Osteoblast (primary cell): ENCODE measurements around the gene LMAN2L. TPM values are rescaled to one million over a fixed set of nuclear protein-coding genes. Genes with fewer than 3 reads are reported as not detected.
"Not testable (repeated sequence)": the region's sequence is repeated elsewhere in the genome, so short reads cannot be mapped to it uniquely, and the experiment has no call there.

Experiments
- DNase-seq: peaks from one replicate; pipeline ENCODE4 v3.0.0; 2011; ENCODE audit warnings: low spot score, mixed read lengths; ENCODE audit not compliant: insufficient read length; ENCODE audit errors: missing footprints
- H2AFZ ChIP-seq: 2 replicates; pipeline ENCODE4 v1.6.0; 2011; ENCODE audit warnings: mild to moderate bottlenecking, low read length
- H3K27ac ChIP-seq: 2 replicates; pipeline ENCODE4 v1.5.1; 2011; ENCODE audit warnings: mild to moderate bottlenecking, low read depth, low read length, moderate library complexity
- H3K27me3 ChIP-seq: 2 replicates; pipeline ENCODE4 v1.6.0; 2012; ENCODE audit warnings: mild to moderate bottlenecking, control low read depth, inconsistent platforms, low read length, moderate library complexity; ENCODE audit not compliant: insufficient read depth
- H3K36me3 ChIP-seq: 2 replicates; pipeline ENCODE4 v1.5.1; 2011; ENCODE audit warnings: mild to moderate bottlenecking, low read length, control low read depth, moderate library complexity; ENCODE audit not compliant: insufficient read depth
- H3K4me1 ChIP-seq: 2 replicates; pipeline ENCODE4 v1.5.1; 2011; ENCODE audit warnings: mild to moderate bottlenecking, low read length, control low read depth, moderate library complexity; ENCODE audit not compliant: insufficient read depth
- H3K4me2 ChIP-seq: 2 replicates; pipeline ENCODE4 v1.6.0; 2011; ENCODE audit warnings: mild to moderate bottlenecking, low read length; ENCODE audit not compliant: insufficient read depth
- H3K4me3 ChIP-seq: fragments of 200-600 bp; sonication (generic); 3 replicates; pipeline ENCODE4 v1.5.1; 2012; ENCODE audit warnings: mild to moderate bottlenecking, low read length, inconsistent platforms; ENCODE audit not compliant: insufficient read depth
- H3K79me2 ChIP-seq: 2 replicates; pipeline ENCODE4 v1.6.0; 2012; ENCODE audit warnings: mild to moderate bottlenecking, low read length, control low read depth, inconsistent platforms; ENCODE audit not compliant: insufficient read depth
- H3K9me3 ChIP-seq: 2 replicates; pipeline ENCODE4 v1.5.1; 2011; ENCODE audit warnings: low read depth, low read length, control low read depth
- H4K20me1 ChIP-seq: 2 replicates; pipeline ENCODE4 v1.6.0; 2012; ENCODE audit warnings: mild to moderate bottlenecking, low read length, control low read depth; ENCODE audit not compliant: insufficient read depth
- total RNA-seq: library from RNA; depleted of rRNA; stranded (reverse); fragments of >200 nt; gene quantifications from 2 replicates; pipeline ENCODE4 v1.2.3, GENCODE V29; 2012
- TF ChIP-seq, protein P1 (sequence below): IDR thresholded peaks from 2 replicates; pipeline ENCODE4 v1.5.1; 2011; ENCODE audit warnings: mild to moderate bottlenecking, low read depth, low read length, moderate library complexity; ENCODE audit errors: extremely low read depth

Gene LMAN2L
- total RNA-seq, 1 donor = 26.4 TPM

DNA sequence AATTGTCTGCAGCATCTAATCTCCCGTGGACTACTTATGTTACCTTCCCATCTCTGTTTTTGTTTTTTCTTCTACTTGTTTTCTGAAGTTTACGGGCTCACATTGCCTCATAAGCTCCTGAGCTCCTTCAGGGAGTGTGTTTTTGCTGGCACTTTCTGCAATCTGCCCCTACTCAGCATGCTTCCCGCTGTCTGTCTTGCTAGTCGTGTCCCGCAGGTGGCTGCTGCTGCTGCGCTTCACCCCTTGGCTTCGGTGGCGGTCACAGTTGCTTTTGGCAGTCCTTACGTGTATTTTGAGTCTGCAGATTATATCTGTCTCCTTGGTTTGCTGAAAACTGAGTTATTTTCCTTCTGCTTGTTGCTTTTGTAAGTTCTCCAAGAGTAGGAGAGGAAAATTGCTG is 60.0 kb downstream of the LMAN2L start:
- H3K36me3 ChIP-seq = no peaks in the 10 kb centered on the region
- H3K27me3 ChIP-seq = peaks cover 6% of the 10 kb centered on the region
- no peaks in the 10 kb centered on the region for H3K79me2 ChIP-seq
- no peaks in the 10 kb centered on the region for H4K20me1 ChIP-seq
- H3K9me3 ChIP-seq = no peaks in the 10 kb centered on the region
- DNase-seq = peak; percentile 81
- TF ChIP-seq, protein P1, sequence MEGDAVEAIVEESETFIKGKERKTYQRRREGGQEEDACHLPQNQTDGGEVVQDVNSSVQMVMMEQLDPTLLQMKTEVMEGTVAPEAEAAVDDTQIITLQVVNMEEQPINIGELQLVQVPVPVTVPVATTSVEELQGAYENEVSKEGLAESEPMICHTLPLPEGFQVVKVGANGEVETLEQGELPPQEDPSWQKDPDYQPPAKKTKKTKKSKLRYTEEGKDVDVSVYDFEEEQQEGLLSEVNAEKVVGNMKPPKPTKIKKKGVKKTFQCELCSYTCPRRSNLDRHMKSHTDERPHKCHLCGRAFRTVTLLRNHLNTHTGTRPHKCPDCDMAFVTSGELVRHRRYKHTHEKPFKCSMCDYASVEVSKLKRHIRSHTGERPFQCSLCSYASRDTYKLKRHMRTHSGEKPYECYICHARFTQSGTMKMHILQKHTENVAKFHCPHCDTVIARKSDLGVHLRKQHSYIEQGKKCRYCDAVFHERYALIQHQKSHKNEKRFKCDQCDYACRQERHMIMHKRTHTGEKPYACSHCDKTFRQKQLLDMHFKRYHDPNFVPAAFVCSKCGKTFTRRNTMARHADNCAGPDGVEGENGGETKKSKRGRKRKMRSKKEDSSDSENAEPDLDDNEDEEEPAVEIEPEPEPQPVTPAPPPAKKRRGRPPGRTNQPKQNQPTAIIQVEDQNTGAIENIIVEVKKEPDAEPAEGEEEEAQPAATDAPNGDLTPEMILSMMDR = no peak
- H3K27ac ChIP-seq = no peak overlapping the region
- peak overlapping the region; percentile 56 for H3K4me2 ChIP-seq
- peaks cover 2% of the 10 kb centered on the region for H3K4me1 ChIP-seq
- peak overlapping the region; percentile 14 for H3K4me3 ChIP-seq
- peak overlapping the region; percentile 80 for H2AFZ ChIP-seq

DNA sequence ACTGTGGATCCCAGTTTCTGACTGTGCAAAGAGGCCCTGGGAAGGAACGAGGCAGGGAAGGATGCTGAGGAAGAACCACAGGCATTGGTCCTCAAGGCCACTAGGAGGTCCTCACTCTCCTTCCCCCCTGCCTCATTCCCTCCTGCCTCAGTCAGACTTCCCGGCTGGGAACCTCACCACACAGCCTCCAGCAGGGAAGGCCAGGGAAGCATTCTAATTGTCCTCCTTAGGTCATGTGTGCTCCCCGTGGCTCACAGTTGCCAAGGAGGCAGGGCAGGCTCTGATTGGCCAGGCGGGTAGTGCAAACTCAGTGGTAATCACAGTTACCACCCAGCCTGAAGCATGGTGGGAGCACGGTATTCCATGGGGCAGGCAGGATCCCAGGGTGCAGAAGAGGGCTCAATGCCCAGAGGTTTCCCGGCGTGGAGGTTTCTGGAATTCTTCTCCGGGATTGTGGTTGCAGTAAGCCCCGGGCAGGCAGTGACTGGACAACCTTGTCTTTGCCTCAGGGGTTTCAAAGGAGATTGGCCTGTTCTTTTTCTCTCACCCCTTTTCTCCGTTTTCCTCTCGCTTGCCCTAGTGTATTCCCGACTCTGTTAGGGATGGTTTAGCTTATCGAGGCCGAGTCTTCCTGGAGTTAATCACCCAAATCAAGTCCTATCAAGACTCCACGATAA is 70.2 kb downstream of the LMAN2L start:
- H2AFZ ChIP-seq = no peak overlapping the region
- TF ChIP-seq, protein P1 = no peak

DNA sequence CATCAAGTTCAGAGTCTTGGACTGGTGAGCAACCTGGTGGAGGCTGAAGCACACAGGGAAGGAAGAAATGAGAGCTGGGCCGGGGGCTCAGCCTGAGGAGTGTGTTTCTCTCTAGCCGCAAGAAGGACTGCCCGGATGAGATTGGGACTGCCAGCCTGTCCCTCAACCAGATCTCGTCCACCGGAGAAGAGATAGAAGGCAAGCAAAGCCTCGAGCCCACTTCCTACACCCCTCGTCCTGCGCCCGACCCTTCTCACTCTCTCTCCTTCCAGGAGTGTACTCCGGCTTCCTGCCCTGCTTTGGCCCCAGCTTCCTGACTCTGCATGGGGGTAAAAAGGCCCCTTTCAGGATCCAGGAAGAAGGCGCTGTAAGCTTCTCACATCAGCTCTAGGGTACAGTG is 71.1 kb downstream of the LMAN2L start:
- Histone ChIP-seq H3K4me3 (no peak overlapping the region), H3K4me2 (no peak overlapping the region), H3K27me3 (no peaks in the 10 kb centered on the region), H4K20me1 (no peaks in the 10 kb centered on the region), H3K36me3 (no peaks in the 10 kb centered on the region), H3K79me2 (no peaks in the 10 kb centered on the region), H2AFZ (no peak overlapping the region), H3K9me3 (no peaks in the 10 kb centered on the region), H3K27ac (no peak overlapping the region), H3K4me1 (peaks cover 16% of the 10 kb centered on the region)
- TF ChIP-seq, protein P1 = no peak
- no peak for DNase-seq

More for the DNA sequence above, 70.2 kb downstream of the LMAN2L start:
- Histone ChIP-seq H3K79me2 (no peaks in the 10 kb centered on the region), H3K27ac (no peak overlapping the region), H3K4me2 (no peak overlapping the region), H4K20me1 (no peaks in the 10 kb centered on the region), H3K4me3 (no peak overlapping the region), H3K9me3 (no peaks in the 10 kb centered on the region), H3K27me3 (no peaks in the 10 kb centered on the region), H3K36me3 (no peaks in the 10 kb centered on the region), H3K4me1 (peaks cover 13% of the 10 kb centered on the region)
- DNase-seq = peak; percentile 26

DNA sequence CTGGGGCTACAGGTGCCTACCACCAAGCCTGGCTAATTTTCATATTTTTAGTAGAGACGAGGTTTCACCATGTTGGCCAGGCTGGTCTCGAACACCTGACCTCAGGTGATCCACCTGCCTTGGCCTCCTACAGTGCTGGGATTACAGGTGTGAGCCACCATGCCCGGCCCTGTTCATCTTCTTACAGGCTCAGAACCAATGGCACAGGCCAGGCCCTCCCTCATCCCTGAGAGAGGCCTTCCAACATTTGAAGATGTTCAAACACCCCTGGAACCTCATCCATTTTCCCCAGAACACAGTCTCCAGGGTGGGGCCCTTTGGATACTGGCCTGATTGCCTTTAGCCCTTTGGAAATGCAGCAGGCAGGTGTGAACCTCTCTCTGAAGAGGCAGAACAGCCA is 74.1 kb downstream of the LMAN2L start:
- not testable (repeated sequence) for H3K36me3 ChIP-seq, H3K27me3 ChIP-seq, H4K20me1 ChIP-seq, DNase-seq, H3K4me3 ChIP-seq, H3K79me2 ChIP-seq, H2AFZ ChIP-seq, H3K9me3 ChIP-seq
- Histone ChIP-seq H3K4me2 (peak overlapping the region; percentile 74), H3K27ac (peak overlapping the region; percentile 85), H3K4me1 (peaks cover 16% of the 10 kb centered on the region)
